HCT116 (cell line): Measurements from ENCODE around the gene SH3D19. TPM values are rescaled to one million over a fixed set of nuclear protein-coding genes. Genes with fewer than 3 reads are reported as not detected.

ENCODE experiments used
- ATAC-seq: fragments of 200-7000 bp; cut with Tn5 transposase; 2 replicates; pipeline ENCODE4 v1.9.1; 2020; ENCODE audit warnings: mild to moderate bottlenecking, moderate library complexity
- BruUV-seq: library from RNA; stranded (reverse); fragments of 400-500 nt; replicated peaks from 2 replicates; lab custom pipeline; 2021; lab: Mats Ljungman, UMichigan
- CTCF ChIA-PET: fragments of 300-600 bp; sonication (Branson Sonifier 250); formaldehyde crosslinking; loops from one replicate; lab custom pipeline; 2021; ENCODE audit warnings: antibody characterized with exemption; lab: Charles Lee
- POLR2A ChIA-PET: fragments of 300-600, 350-600 bp; sonication (Branson Sonifier 250); formaldehyde crosslinking; loops from one replicate; lab custom pipeline; 2021; ENCODE audit warnings: antibody characterized with exemption; lab: Charles Lee
- RAD21 ChIA-PET, 2 experiments: fragments of 300-600 bp; sonication (Branson Sonifier 250); formaldehyde crosslinking; loops; one replicate each; lab custom pipeline; 2023; ENCODE audit warnings: low total read pairs in 2 of 2; ENCODE audit not compliant: uncharacterized antibody in 2 of 2, unreplicated experiment in 2 of 2, low non-redundant PET in 1 of 2; lab: Charles Lee
- DNase-seq: peaks from one replicate; pipeline ENCODE4 v3.0.0-alpha.2; 2010; ENCODE audit warnings: low read depth, low spot score
- H2AFZ ChIP-seq: fragments of 200-600 bp; shearing (Covaris generic), sonication (generic); 2 replicates; pipeline ENCODE4 v1.6.1; 2017; ENCODE audit warnings: low read depth, mixed run types, mixed read lengths, antibody characterized with exemption, low read length; ENCODE audit not compliant: poor library complexity, severe bottlenecking
- H3K27ac ChIP-seq: 2 replicates; pipeline ENCODE4 v1.5.1; 2012; ENCODE audit warnings: low read depth, low read length
- H3K27me3 ChIP-seq: fragments of 200-600 bp; sonication (generic); 2 replicates; pipeline ENCODE4 v1.6.1; 2016; ENCODE audit warnings: mixed run types, low read length, mixed read lengths; ENCODE audit not compliant: insufficient read depth
- H3K36me3 ChIP-seq, 2 experiments: fragments of 200-500 bp in 1 of 2; fragments of 200-600 bp in 1 of 2; sonication (Bioruptor generic) in 1 of 2; sonication (generic) in 1 of 2; 2 replicates each; pipeline versions ENCODE4 v1.5.1 to v1.6.1; 2014 to 2016; ENCODE audit warnings: low read length in 2 of 2, inconsistent platforms in 1 of 2, mixed read lengths in 1 of 2, mixed run types in 1 of 2; ENCODE audit not compliant: insufficient read depth in 2 of 2, control insufficient read depth in 1 of 2
- H3K4me1 ChIP-seq, 2 experiments: fragments of 200-600 bp in 1 of 2; sonication (generic) in 1 of 2; 2 replicates each; pipeline versions ENCODE4 v1.5.1 to v1.6.1; 2012 to 2017; ENCODE audit warnings: low read length in 2 of 2, inconsistent platforms in 1 of 2, mild to moderate bottlenecking in 1 of 2, mixed read lengths in 1 of 2, mixed run types in 1 of 2, moderate library complexity in 1 of 2; ENCODE audit not compliant: insufficient read depth in 2 of 2, control insufficient read depth in 1 of 2
- H3K4me2 ChIP-seq: fragments of 200-600 bp; sonication (generic); 2 replicates; pipeline ENCODE4 v1.6.1; 2017; ENCODE audit warnings: mixed run types, low read length, mixed read lengths
- H3K4me3 ChIP-seq, 2 experiments: fragments of 200-600 bp in 1 of 2; sonication (generic) in 1 of 2; replicated peaks in 1 of 2; 2 replicates each; pipeline ENCODE4 v1.5.1; 2011 to 2016; ENCODE audit warnings: low read length in 2 of 2, control low read depth in 1 of 2, low read depth in 1 of 2, mild to moderate bottlenecking in 1 of 2, mixed read lengths in 1 of 2, mixed run types in 1 of 2
- H3K79me2 ChIP-seq: fragments of 200-600 bp; sonication (generic); 2 replicates; pipeline ENCODE4 v1.6.1; 2017; ENCODE audit warnings: mild to moderate bottlenecking, mixed run types, low read length, moderate library complexity, mixed read lengths; ENCODE audit not compliant: insufficient read depth
- H3K9ac ChIP-seq: fragments of 200-600 bp; sonication (generic); 2 replicates; pipeline ENCODE4 v1.6.1; 2016; ENCODE audit warnings: low read length, mixed read lengths
- H3K9me2 ChIP-seq: fragments of 200-600 bp; sonication (generic), shearing (Covaris generic); 2 replicates; pipeline ENCODE4 v1.6.1; 2017; ENCODE audit warnings: mixed run types, mild to moderate bottlenecking, moderate library complexity; ENCODE audit not compliant: insufficient read depth
- H3K9me3 ChIP-seq, 2 experiments: fragments of 200-500 bp in 1 of 2; fragments of 200-600 bp in 1 of 2; sonication (Bioruptor generic) in 1 of 2; sonication (generic) in 1 of 2; 2 replicates each; pipeline ENCODE4 v1.6.1; 2014 to 2017; ENCODE audit warnings: low read length in 2 of 2, mixed read lengths in 2 of 2, inconsistent platforms in 1 of 2, low read depth in 1 of 2, mild to moderate bottlenecking in 1 of 2, mixed run types in 1 of 2, moderate library complexity in 1 of 2; ENCODE audit not compliant: control insufficient read depth in 1 of 2, insufficient read depth in 1 of 2
- H4K20me1 ChIP-seq: fragments of 200-600 bp; sonication (generic), shearing (Covaris generic); 2 replicates; pipeline ENCODE4 v1.6.1; 2017; ENCODE audit warnings: mixed run types, mild to moderate bottlenecking, moderate library complexity; ENCODE audit not compliant: insufficient read depth
- ATF3 ChIP-seq: IDR thresholded peaks from 2 replicates; pipeline ENCODE4 v1.6.1; 2012
- CBX3 ChIP-seq: IDR thresholded peaks from 2 replicates; pipeline ENCODE4 v1.6.1; 2012; ENCODE audit warnings: low read depth
- CTCF ChIP-seq, 3 experiments: fragments of 200-600 bp in 1 of 3; sonication (generic) in 1 of 3; IDR thresholded peaks in 2 of 3; conservative IDR thresholded peaks in 1 of 3; 2 replicates each; pipeline ENCODE4 v1.5.1; 2012 to 2017; ENCODE audit warnings: low read depth in 2 of 3, low read length in 2 of 3, antibody characterized with exemption in 1 of 3, borderline replicate concordance in 1 of 3, control low read depth in 1 of 3, mild to moderate bottlenecking in 1 of 3, mixed read lengths in 1 of 3, mixed run types in 1 of 3, moderate library complexity in 1 of 3; ENCODE audit not compliant: insufficient read depth in 1 of 3
- ELF1 ChIP-seq: IDR thresholded peaks from 2 replicates; pipeline ENCODE4 v1.6.1; 2012; ENCODE audit warnings: low read depth, borderline replicate concordance
- EZH2phosphoT487 ChIP-seq: fragments of 200-600 bp; IDR thresholded peaks from 2 replicates; pipeline ENCODE4 v1.6.1; 2018; ENCODE audit warnings: antibody characterized with exemption, borderline replicate concordance
- FOSL1 ChIP-seq: IDR thresholded peaks from 2 replicates; pipeline ENCODE4 v1.6.1; 2012; ENCODE audit warnings: low read depth
- MAX ChIP-seq: IDR thresholded peaks from 2 replicates; pipeline ENCODE4 v1.6.1; 2012
- POLR2AphosphoS5 ChIP-seq: IDR thresholded peaks from 2 replicates; pipeline ENCODE4 v1.6.1; 2011; ENCODE audit warnings: mild to moderate bottlenecking, low read depth, low read length, moderate library complexity
- RAD21 ChIP-seq: IDR thresholded peaks from 2 replicates; pipeline ENCODE4 v1.6.1; 2012; ENCODE audit warnings: low read depth, mild to moderate bottlenecking
- REST ChIP-seq: IDR thresholded peaks from 2 replicates; pipeline ENCODE4 v1.6.1; 2012; ENCODE audit warnings: low read depth
- SIN3A ChIP-seq: IDR thresholded peaks from 2 replicates; pipeline ENCODE4 v1.6.1; 2012; ENCODE audit warnings: low read depth
- SP1 ChIP-seq: IDR thresholded peaks from 2 replicates; pipeline ENCODE4 v1.6.1; 2012; ENCODE audit warnings: low read depth
- SRF ChIP-seq: IDR thresholded peaks from 2 replicates; pipeline ENCODE4 v1.6.1; 2012; ENCODE audit warnings: low read depth
- TCF7L2 ChIP-seq: IDR thresholded peaks from 2 replicates; pipeline ENCODE4 v1.7.0; 2011; ENCODE audit warnings: borderline replicate concordance, inconsistent platforms; ENCODE audit not compliant: insufficient read depth, insufficient read length; ENCODE audit errors: extremely low read depth
- YY1 ChIP-seq: IDR thresholded peaks from 2 replicates; pipeline ENCODE4 v1.6.1; 2011; ENCODE audit warnings: low read length, low read depth, moderate library complexity, mild to moderate bottlenecking; ENCODE audit not compliant: insufficient replicate concordance; ENCODE audit errors: extremely low read depth
- ZBTB33 ChIP-seq: IDR thresholded peaks from 2 replicates; pipeline ENCODE4 v1.6.1; 2011; ENCODE audit warnings: mild to moderate bottlenecking, low read length, moderate library complexity; ENCODE audit not compliant: insufficient replicate concordance; ENCODE audit errors: extremely low read depth
- ZNF274 ChIP-seq: fragments of 200-500 bp; sonication (Bioruptor generic); IDR thresholded peaks from 2 replicates; pipeline ENCODE4 v1.6.1; 2014; ENCODE audit warnings: mild to moderate bottlenecking, low read depth, low read length, inconsistent platforms
- intact Hi-C: fragments of 100-400 bp; cut with micrococcal nuclease; formaldehyde crosslinking; loops from 2 replicates; pipeline ENCODE4 v1.10.0; 2022
- total RNA-seq: library from RNA; stranded (reverse); gene quantifications from one replicate; pipeline ENCODE4 v1.2.1, GENCODE V29; 2021; ENCODE audit not compliant: unreplicated experiment

Gene SH3D19
- total RNA-seq, 1 experiment from 2014 or later = 37.5 TPM

- H3K4me2 ChIP-seq = no peak overlapping the region
- no peak overlapping the region for H3K27ac ChIP-seq
- DNase-seq (no peak), ATAC-seq (no peak)
- H3K36me3 ChIP-seq = no peaks in the 10 kb centered on the region
- ChIA-PET CTCF (no interaction called here), POLR2A (no interaction called here)
- intact Hi-C loops = no loop called here
- H3K9me2 ChIP-seq = no peaks in the 10 kb centered on the region
- H3K79me2 ChIP-seq = no peaks in the 10 kb centered on the region
- no peak overlapping the region for H3K4me3 ChIP-seq
- H3K9ac ChIP-seq = no peak overlapping the region
- no peaks in the 10 kb centered on the region for H3K9me3 ChIP-seq
- TF ChIP-seq MAX (no peak), ZNF274 (no peak), EZH2phosphoT487 (no peak), YY1 (no peak), ATF3 (no peak), FOSL1 (no peak), REST (no peak), ZBTB33 (no peak), SP1 (no peak), CTCF (IDR thresholded peaks at IDR 0.05 in 2 of 3, conservative IDR thresholded peaks at IDR 0.05 in 1 of 3; ENCODE audit: borderline replicate concordance in 1 of 3, insufficient read depth in 1 of 3, low read depth in 2 of 3, low read length in 2 of 3) (no peak), TCF7L2 (no peak), SRF (no peak), CBX3 (no peak), POLR2AphosphoS5 (no peak), SIN3A (no peak), ELF1 (no peak), RAD21 (no peak)
- TF ChIP-seq, all 23 proteins: peak for 0
- no peaks in the 10 kb centered on the region for H3K4me1 ChIP-seq
- H2AFZ ChIP-seq = no peak overlapping the region
- no peaks in the 10 kb centered on the region for H4K20me1 ChIP-seq
- H3K27me3 ChIP-seq = no peaks in the 10 kb centered on the region
- no TSS peak for BruUV-seq
- RAD21 ChIA-PET = no interaction called here
Measured at GRCh38 chr4:151344948-151345347, 19.5 kb upstream of the SH3D19 start.
